ENCODE measurements around the gene TBX10.
"Not testable (repeated sequence)": the region's sequence is repeated elsewhere in the genome, so short reads cannot be mapped to it uniquely, and the experiment has no call there.

The TBX10 gene

GRCh38 chr11:67639438-67639859 lies at the start of gene TBX10:
TSS of gene TBX10 (minus strand) at chr11:67639763. CDS start at chr11:67639472, 291 bp downstream.
- H3K9ac ChIP-seq, result no peak within 1 kb of the TSS
- H3K36me3 ChIP-seq (ENCODE audit: control insufficient read depth, insufficient read depth, low read length), result no peaks in the 10 kb centered on the region
- H2AFZ ChIP-seq, result no peak within 1 kb of the TSS
- H3K79me2 ChIP-seq, result no peaks in the 10 kb centered on the region
- TF ChIP-seq CTCF (IDR thresholded peaks at IDR 0.05), result no peak
- no peaks in the 10 kb centered on the region for H3K9me3 ChIP-seq (ENCODE audit: control insufficient read depth, low read length)
- H3K27me3 ChIP-seq (ENCODE audit: control insufficient read depth, insufficient read depth, low read length), result no peaks in the 10 kb centered on the region
- no peak within 1 kb of the TSS for H3K4me2 ChIP-seq (ENCODE audit: low read length)
- no peak within 1 kb of the TSS for H3K4me3 ChIP-seq (ENCODE audit: low read depth, low read length)
- no peak within 1 kb of the TSS for H3K27ac ChIP-seq
- H3K4me1 ChIP-seq, result no peaks in the 10 kb centered on the region

- H2AFZ ChIP-seq, result no peak overlapping the region
- no peaks in the 10 kb centered on the region for H3K79me2 ChIP-seq
- H3K9ac ChIP-seq, result no peak overlapping the region
- TF ChIP-seq CTCF (IDR thresholded peaks at IDR 0.05), result no peak
- H3K4me3 ChIP-seq (ENCODE audit: low read depth, low read length), result no peak overlapping the region
- no peaks in the 10 kb centered on the region for H3K4me1 ChIP-seq
- H3K36me3 ChIP-seq (ENCODE audit: control insufficient read depth, insufficient read depth, low read length), result no peaks in the 10 kb centered on the region
- H3K9me3 ChIP-seq (ENCODE audit: control insufficient read depth, low read length), result no peaks in the 10 kb centered on the region
- no peak overlapping the region for H3K4me2 ChIP-seq (ENCODE audit: low read length)
- no peak overlapping the region for H3K27ac ChIP-seq
- no peaks in the 10 kb centered on the region for H3K27me3 ChIP-seq (ENCODE audit: control insufficient read depth, insufficient read depth, low read length)
These were observed 49.6 kb upstream of the TBX10 start for GRCh38 chr11:67689178-67689577.

GRCh38 chr11:67687986-67688385 lies 48.4 kb upstream of the TBX10 start:
- Histone ChIP-seq H3K27ac (no peak overlapping the region), H3K9ac (no peak overlapping the region), H3K9me3 (ENCODE audit: control insufficient read depth, low read length) (no peaks in the 10 kb centered on the region), H2AFZ (no peak overlapping the region), H3K4me3 (ENCODE audit: low read depth, low read length) (no peak overlapping the region), H3K27me3 (ENCODE audit: control insufficient read depth, insufficient read depth, low read length) (no peaks in the 10 kb centered on the region), H3K4me1 (peaks cover 3% of the 10 kb centered on the region), H3K36me3 (ENCODE audit: control insufficient read depth, insufficient read depth, low read length) (no peaks in the 10 kb centered on the region), H3K79me2 (no peaks in the 10 kb centered on the region), H3K4me2 (ENCODE audit: low read length) (no peak overlapping the region)
- no peak for TF ChIP-seq CTCF (IDR thresholded peaks at IDR 0.05)

GRCh38 chr11:67685641-67686332 lies 46.2 kb upstream of the TBX10 start:
- H3K79me2 ChIP-seq; H3K4me2 ChIP-seq (ENCODE audit: low read length); H3K36me3 ChIP-seq (ENCODE audit: control insufficient read depth, insufficient read depth, low read length); H3K9me3 ChIP-seq (ENCODE audit: control insufficient read depth, low read length); H3K27me3 ChIP-seq (ENCODE audit: control insufficient read depth, insufficient read depth, low read length); H3K4me1 ChIP-seq; H3K4me3 ChIP-seq (ENCODE audit: low read depth, low read length); H3K9ac ChIP-seq: not testable (repeated sequence)
- peak overlapping the region; percentile 42 for H2AFZ ChIP-seq
- peak overlapping the region; percentile 47 for H3K27ac ChIP-seq

GRCh38 chr11:67682126-67683034 lies 42.8 kb upstream of the TBX10 start:
- not testable (repeated sequence) for H3K4me1 ChIP-seq; H3K27me3 ChIP-seq (ENCODE audit: control insufficient read depth, insufficient read depth, low read length); H2AFZ ChIP-seq; H3K9me3 ChIP-seq (ENCODE audit: control insufficient read depth, low read length); H3K9ac ChIP-seq; H3K4me3 ChIP-seq (ENCODE audit: low read depth, low read length); H3K36me3 ChIP-seq (ENCODE audit: control insufficient read depth, insufficient read depth, low read length); H3K79me2 ChIP-seq
- peak overlapping the region; percentile 8 for H3K4me2 ChIP-seq (ENCODE audit: low read length)
- H3K27ac ChIP-seq, result peak overlapping the region; percentile 83

Data from parathyroid adenoma (tissue), 2 donors.